Measurements from ENCODE around the gene USP31.

Gene USP31

DNA sequence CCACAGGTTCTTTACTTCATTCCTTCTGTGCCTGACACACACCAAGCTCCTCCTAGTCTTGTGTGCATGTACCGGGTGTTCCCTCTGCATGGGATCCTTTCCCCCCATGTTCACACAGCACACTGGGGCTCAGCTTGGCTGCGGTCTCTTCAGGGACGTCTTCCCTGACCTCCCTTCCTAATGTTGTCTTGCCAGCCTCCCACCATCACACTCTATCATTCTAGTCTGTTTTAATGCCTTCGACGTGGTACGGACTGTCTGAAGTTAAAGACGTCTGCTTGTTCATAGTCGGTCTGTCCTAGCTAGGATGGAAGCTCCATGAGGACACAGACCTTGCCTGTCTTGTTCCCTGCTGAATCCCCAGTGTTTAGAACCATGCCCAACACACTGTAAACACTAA lies 60.1 kb downstream of the USP31 start:
- no peak for DNase-seq (ENCODE audit: low read depth)
- Histone ChIP-seq H3K36me3 (ENCODE audit: control insufficient read depth, insufficient read depth, low read length, severe bottlenecking) (peaks cover 39% of the 10 kb centered on the region), H3K27me3 (replicated peaks; ENCODE audit: control insufficient read depth, insufficient read depth, low read length) (no peaks in the 10 kb centered on the region), H3K9ac (ENCODE audit: low read length) (no peak overlapping the region), H3K9me3 (ENCODE audit: control insufficient read depth, low read length) (no peaks in the 10 kb centered on the region), H3K4me1 (ENCODE audit: control insufficient read depth, insufficient read depth, low read length) (no peaks in the 10 kb centered on the region), H3K4me3 (ENCODE audit: low read length) (no peak overlapping the region)

DNA sequence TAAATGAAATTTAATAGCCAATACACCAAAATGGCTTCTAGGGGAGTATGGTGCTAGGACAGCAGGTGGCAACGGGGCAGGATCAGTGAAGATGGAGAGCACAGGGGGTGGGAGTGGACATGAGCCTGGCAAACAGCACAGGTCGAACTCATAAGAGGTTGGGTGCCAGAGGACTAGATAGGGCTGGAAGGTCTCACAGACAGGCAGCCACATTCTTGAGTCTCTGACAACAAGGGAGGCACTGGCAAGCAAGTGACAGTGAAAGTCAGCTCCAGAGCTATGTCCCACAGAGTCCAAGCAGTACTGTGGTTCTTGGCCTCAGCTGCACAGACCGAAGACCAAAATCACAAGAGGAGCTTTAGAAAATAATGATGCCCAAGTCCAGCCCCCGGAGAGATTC lies 61.2 kb downstream of the USP31 start:
- H3K9me3 ChIP-seq (ENCODE audit: control insufficient read depth, low read length): no peaks in the 10 kb centered on the region
- no peak overlapping the region for H3K4me3 ChIP-seq (ENCODE audit: low read length)
- no peaks in the 10 kb centered on the region for H3K4me1 ChIP-seq (ENCODE audit: control insufficient read depth, insufficient read depth, low read length)
- H3K27me3 ChIP-seq (replicated peaks; ENCODE audit: control insufficient read depth, insufficient read depth, low read length): no peaks in the 10 kb centered on the region
- no peak for DNase-seq (ENCODE audit: low read depth)
- peaks cover 33% of the 10 kb centered on the region for H3K36me3 ChIP-seq (ENCODE audit: control insufficient read depth, insufficient read depth, low read length, severe bottlenecking)
- H3K9ac ChIP-seq (ENCODE audit: low read length): no peak overlapping the region

DNA sequence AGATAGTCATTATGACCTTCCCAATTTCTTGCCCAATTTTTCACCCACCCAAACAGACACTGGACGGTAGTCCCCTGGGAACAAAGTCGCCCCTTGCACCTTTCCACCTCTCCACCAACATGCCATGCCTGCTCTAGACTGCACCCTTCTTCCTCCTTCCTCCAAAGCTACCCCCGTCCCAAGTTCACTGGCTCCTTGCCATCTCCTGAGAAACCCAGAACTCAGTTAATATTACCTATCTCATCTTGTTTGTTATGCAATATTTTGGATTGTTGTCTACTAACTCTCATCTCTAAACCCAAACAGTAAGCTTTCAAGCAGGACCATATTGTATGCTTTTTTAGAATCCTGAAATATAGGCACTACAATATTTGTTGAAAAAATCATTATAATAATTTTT lies 63.3 kb downstream of the USP31 start:
- no peak for DNase-seq (ENCODE audit: low read depth)
- no peak overlapping the region for H3K9ac ChIP-seq (ENCODE audit: low read length)
- H3K36me3 ChIP-seq (ENCODE audit: control insufficient read depth, insufficient read depth, low read length, severe bottlenecking): peaks cover 37% of the 10 kb centered on the region
- no peak overlapping the region for H3K4me3 ChIP-seq (ENCODE audit: low read length)
- H3K27me3 ChIP-seq (replicated peaks; ENCODE audit: control insufficient read depth, insufficient read depth, low read length): no peaks in the 10 kb centered on the region
- no peaks in the 10 kb centered on the region for H3K9me3 ChIP-seq (ENCODE audit: control insufficient read depth, low read length)
- no peaks in the 10 kb centered on the region for H3K4me1 ChIP-seq (ENCODE audit: control insufficient read depth, insufficient read depth, low read length)

DNA sequence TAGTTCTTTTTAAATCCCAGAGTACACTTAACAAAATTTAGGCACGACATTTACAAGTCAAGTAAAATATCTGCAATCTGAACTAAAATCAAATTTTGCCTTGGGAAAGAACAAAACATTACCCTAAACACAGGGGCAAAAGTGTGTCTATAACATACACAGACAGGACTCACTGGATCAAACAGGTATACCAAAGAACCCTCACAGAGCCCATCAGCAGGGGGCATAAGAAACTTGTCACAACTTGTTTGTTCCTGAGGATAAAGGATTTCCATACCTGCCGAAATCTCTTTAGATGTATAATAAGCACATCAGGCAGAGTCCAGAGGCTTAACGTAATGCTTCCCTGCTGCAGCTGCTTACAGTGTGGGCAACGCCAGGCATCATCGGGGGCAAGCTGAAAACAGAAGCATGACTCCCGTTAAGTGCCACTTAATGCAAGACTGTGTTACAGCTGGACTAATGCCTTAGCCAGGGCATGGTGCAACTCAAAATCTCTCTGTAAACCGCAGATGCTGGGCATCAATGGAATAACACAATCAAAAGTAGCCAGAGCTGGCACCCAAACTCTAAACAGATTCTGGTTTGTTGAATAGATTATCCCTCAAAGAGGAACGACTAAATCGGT lies 67.0 kb downstream of the USP31 start:
- Histone ChIP-seq H3K36me3 (ENCODE audit: control insufficient read depth, insufficient read depth, low read length, severe bottlenecking) (peaks cover 43% of the 10 kb centered on the region), H3K4me3 (ENCODE audit: low read length) (no peak overlapping the region), H3K9ac (ENCODE audit: low read length) (no peak overlapping the region), H3K27me3 (replicated peaks; ENCODE audit: control insufficient read depth, insufficient read depth, low read length) (no peaks in the 10 kb centered on the region), H3K9me3 (ENCODE audit: control insufficient read depth, low read length) (no peaks in the 10 kb centered on the region), H3K4me1 (ENCODE audit: control insufficient read depth, insufficient read depth, low read length) (no peaks in the 10 kb centered on the region)
- DNase-seq (ENCODE audit: low read depth): peak; percentile 62

DNA sequence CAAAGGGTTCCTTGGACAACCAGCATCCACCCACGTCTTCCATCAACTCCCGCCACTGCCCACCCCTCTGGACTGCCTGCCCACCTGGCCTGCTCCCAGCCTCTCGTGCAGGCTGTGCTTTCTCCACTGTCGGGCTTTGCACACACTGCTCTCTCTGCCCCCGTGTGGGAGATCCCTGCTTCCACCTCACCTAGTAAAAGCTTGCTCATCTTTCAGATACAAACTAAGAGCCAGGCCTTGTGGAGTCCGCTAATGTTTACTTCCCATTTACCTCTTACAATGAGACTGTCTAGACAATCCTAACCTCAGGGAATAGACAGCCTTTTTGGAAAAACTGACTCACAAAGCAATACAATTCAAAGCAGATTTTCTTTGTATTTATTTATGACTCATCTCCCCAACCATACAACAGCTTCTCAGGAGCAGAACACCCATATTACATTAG lies 67.6 kb downstream of the USP31 start:
- DNase-seq (ENCODE audit: low read depth): peak; percentile 80
- H3K27me3 ChIP-seq (replicated peaks; ENCODE audit: control insufficient read depth, insufficient read depth, low read length): no peaks in the 10 kb centered on the region
- H3K36me3 ChIP-seq (ENCODE audit: control insufficient read depth, insufficient read depth, low read length, severe bottlenecking): peaks cover 45% of the 10 kb centered on the region
- no peak overlapping the region for H3K4me3 ChIP-seq (ENCODE audit: low read length)
- no peaks in the 10 kb centered on the region for H3K4me1 ChIP-seq (ENCODE audit: control insufficient read depth, insufficient read depth, low read length)
- H3K9me3 ChIP-seq (ENCODE audit: control insufficient read depth, low read length): no peaks in the 10 kb centered on the region
- no peak overlapping the region for H3K9ac ChIP-seq (ENCODE audit: low read length)

DNA sequence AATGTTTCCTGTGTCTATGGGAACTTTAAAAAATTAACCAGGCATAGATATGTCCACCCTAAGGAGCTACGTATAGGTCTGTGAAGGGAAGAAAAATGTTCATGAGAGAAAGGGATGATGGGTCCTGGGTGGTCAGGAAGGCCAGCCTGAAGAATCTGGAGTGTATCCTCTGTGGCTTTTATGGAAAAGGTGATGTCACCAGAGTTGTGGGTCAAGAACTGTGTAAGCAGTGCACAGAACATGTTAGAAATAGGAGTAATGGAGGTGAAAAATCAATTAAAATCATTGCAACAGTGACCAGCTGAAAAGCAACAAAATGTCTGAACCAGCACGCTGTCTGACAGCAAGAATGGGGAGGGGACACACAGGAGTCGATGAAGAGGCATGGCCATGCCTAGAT lies 68.5 kb downstream of the USP31 start:
- no peaks in the 10 kb centered on the region for H3K4me1 ChIP-seq (ENCODE audit: control insufficient read depth, insufficient read depth, low read length)
- no peaks in the 10 kb centered on the region for H3K9me3 ChIP-seq (ENCODE audit: control insufficient read depth, low read length)
- H3K27me3 ChIP-seq (replicated peaks; ENCODE audit: control insufficient read depth, insufficient read depth, low read length): no peaks in the 10 kb centered on the region
- no peak overlapping the region for H3K4me3 ChIP-seq (ENCODE audit: low read length)
- H3K9ac ChIP-seq (ENCODE audit: low read length): no peak overlapping the region
- H3K36me3 ChIP-seq (ENCODE audit: control insufficient read depth, insufficient read depth, low read length, severe bottlenecking): peaks cover 49% of the 10 kb centered on the region
- DNase-seq (ENCODE audit: low read depth): no peak

DNA sequence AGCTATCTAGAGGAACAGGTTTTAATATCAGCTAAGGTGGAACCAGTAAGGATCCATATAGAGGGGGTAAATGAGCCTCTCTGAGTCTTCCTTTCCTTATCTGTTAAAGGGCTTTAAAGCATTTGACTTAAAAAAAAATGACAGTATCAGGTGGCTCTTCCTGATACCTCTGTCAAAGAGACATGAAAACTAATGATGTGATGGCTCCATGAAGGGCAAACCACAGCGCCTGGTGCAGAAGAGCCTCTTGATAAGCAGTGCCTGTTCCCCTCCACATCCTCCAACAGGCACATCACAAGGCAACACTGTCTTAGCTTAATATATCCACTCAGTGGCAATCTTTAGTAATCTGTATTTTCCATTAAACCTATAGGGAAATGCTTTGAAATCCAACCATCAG lies 68.9 kb downstream of the USP31 start:
- Histone ChIP-seq H3K36me3 (ENCODE audit: control insufficient read depth, insufficient read depth, low read length, severe bottlenecking) (peaks cover 49% of the 10 kb centered on the region), H3K4me1 (ENCODE audit: control insufficient read depth, insufficient read depth, low read length) (no peaks in the 10 kb centered on the region), H3K9me3 (ENCODE audit: control insufficient read depth, low read length) (no peaks in the 10 kb centered on the region), H3K4me3 (ENCODE audit: low read length) (no peak overlapping the region), H3K9ac (ENCODE audit: low read length) (no peak overlapping the region), H3K27me3 (replicated peaks; ENCODE audit: control insufficient read depth, insufficient read depth, low read length) (no peaks in the 10 kb centered on the region)
- no peak for DNase-seq (ENCODE audit: low read depth)

DNA sequence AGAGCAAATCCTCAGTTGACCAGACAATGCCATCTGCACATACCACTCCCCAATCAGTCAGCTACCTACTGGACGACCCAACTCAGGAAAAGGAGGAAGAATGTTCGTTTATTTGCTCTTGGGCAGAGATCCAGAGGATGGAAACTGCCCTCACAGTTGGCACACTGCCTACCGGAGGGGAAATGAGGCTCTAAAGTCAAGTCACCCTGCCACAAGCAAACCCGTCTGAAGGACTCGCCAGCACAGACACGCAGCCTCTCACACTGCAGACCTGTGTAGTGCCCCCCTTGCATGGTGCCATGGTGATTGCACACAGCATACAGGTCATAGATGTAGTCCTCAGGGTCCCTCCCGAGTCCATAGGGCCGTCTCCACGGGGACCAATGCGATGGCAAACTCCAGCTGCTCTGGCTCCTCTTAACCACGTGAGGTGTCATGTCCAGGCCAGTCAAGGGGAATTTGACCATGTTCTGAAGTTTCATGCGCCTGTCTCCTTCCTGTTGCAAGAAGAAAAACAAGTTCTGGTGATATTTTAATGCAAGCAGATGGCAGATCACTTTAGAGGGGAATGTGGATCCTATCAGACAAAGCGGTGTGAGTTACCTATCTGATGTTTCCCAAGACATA lies 69.5 kb downstream of the USP31 start:
- Histone ChIP-seq H3K27me3 (replicated peaks; ENCODE audit: control insufficient read depth, insufficient read depth, low read length) (no peaks in the 10 kb centered on the region), H3K36me3 (ENCODE audit: control insufficient read depth, insufficient read depth, low read length, severe bottlenecking) (peaks cover 44% of the 10 kb centered on the region), H3K4me3 (ENCODE audit: low read length) (no peak overlapping the region), H3K4me1 (ENCODE audit: control insufficient read depth, insufficient read depth, low read length) (no peaks in the 10 kb centered on the region), H3K9ac (ENCODE audit: low read length) (no peak overlapping the region), H3K9me3 (ENCODE audit: control insufficient read depth, low read length) (no peaks in the 10 kb centered on the region)
- no peak for DNase-seq (ENCODE audit: low read depth)

DNA sequence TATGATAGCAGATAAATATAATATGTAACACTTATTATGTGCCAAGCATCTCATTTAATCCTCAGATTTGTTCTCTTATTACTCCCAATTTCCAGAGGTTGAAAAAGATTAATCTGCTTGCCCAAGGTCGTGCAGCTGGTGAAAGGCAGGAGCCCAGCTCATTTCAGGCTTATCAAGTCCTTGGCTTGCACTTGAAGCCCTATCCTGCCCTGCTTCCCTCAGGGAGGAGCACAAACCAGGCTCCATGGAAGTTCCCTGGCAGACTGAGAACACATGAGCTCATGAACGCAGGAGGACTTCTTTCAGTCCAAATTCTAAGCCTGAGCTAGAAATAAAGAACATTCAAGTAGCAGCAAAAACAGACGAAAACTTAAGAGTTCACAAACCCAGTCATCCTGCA lies 74.8 kb downstream of the USP31 start:
- H3K9me3 ChIP-seq (ENCODE audit: control insufficient read depth, low read length): no peaks in the 10 kb centered on the region
- no peaks in the 10 kb centered on the region for H3K27me3 ChIP-seq (replicated peaks; ENCODE audit: control insufficient read depth, insufficient read depth, low read length)
- no peak overlapping the region for H3K9ac ChIP-seq (ENCODE audit: low read length)
- peaks cover 23% of the 10 kb centered on the region for H3K4me1 ChIP-seq (ENCODE audit: control insufficient read depth, insufficient read depth, low read length)
- H3K36me3 ChIP-seq (ENCODE audit: control insufficient read depth, insufficient read depth, low read length, severe bottlenecking): peaks cover 33% of the 10 kb centered on the region
- DNase-seq (ENCODE audit: low read depth): no peak
- no peak overlapping the region for H3K4me3 ChIP-seq (ENCODE audit: low read length)

DNA sequence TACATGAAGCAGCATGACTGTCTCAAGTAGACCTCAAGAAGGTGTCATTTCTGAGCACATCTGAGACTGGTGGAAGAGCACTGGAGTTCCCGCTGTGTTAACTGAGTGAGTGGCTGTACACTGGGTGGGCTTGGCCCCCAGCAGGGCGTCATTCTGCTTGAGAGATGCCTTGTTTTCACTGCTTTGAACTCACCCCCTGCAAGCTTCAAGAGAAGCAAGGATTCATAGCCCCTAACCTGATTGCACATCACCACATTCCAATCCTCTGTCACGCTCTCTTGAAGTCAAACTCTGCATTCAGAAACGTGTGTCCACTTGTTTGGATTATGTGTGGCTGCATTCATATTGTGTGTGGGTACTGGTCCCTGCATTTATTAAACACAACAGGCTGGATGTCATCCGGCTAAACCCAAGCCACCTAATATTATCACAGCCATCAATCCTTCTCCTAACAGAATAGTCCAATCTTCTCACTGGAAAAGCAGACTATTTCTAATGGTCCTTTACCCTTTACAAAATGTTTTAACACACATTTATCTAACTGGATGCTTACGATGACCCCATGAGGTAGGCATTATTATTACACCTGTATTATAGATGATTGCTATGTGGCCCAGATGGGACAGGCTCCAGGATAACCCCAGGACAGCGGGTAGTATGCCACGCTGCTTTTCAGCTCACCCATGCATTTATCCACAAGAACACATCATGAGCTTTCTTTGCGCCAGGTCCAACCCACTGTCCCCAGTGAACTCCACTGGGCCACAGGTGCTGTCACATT lies 76.3 kb downstream of the USP31 start:
- H3K36me3 ChIP-seq (ENCODE audit: control insufficient read depth, insufficient read depth, low read length, severe bottlenecking): peaks cover 37% of the 10 kb centered on the region

DNA sequence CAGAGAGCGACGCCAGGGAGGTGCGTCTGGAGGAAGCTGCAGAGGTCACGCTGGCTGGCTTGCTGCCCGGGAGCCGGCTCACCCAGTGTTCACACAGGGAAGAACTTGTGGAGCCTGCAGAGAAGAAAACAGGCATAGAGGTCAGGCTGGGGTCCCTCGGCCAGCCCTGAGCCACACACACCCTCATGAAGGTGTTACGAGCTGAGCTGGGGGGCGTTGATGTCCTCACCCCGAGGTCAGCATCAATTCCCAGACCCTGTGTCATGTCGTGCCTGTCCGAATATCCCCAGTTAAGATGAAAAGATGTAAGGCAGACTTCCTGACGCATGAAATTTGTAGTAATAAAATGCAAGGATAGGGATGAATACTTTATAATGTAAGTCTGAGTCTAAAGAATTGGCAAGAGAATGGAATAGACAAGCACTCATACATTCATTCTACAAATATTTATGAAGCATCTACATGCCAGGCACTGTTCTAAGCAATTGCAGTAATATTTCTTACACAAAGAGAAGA lies 77.1 kb downstream of the USP31 start:
- Histone ChIP-seq H3K4me1 (ENCODE audit: control insufficient read depth, insufficient read depth, low read length) (peaks cover 23% of the 10 kb centered on the region), H3K9ac (ENCODE audit: low read length) (peak overlapping the region; percentile 23), H3K36me3 (ENCODE audit: control insufficient read depth, insufficient read depth, low read length, severe bottlenecking) (peaks cover 44% of the 10 kb centered on the region), H3K4me3 (ENCODE audit: low read length) (peak overlapping the region; percentile 56), H3K9me3 (ENCODE audit: control insufficient read depth, low read length) (no peaks in the 10 kb centered on the region), H3K27me3 (replicated peaks; ENCODE audit: control insufficient read depth, insufficient read depth, low read length) (no peaks in the 10 kb centered on the region)
- no peak for DNase-seq (ENCODE audit: low read depth)

More for the DNA sequence above, 76.3 kb downstream of the USP31 start:
- H3K9ac ChIP-seq (ENCODE audit: low read length): no peak overlapping the region
- H3K4me1 ChIP-seq (ENCODE audit: control insufficient read depth, insufficient read depth, low read length): peaks cover 23% of the 10 kb centered on the region
- DNase-seq (ENCODE audit: low read depth): no peak
- H3K27me3 ChIP-seq (replicated peaks; ENCODE audit: control insufficient read depth, insufficient read depth, low read length): no peaks in the 10 kb centered on the region
- no peaks in the 10 kb centered on the region for H3K9me3 ChIP-seq (ENCODE audit: control insufficient read depth, low read length)
- H3K4me3 ChIP-seq (ENCODE audit: low read length): no peak overlapping the region

All from adipocyte (in vitro differentiated cells).